H1 (cell line): Measurements from ENCODE around the gene TTC23. TPM values are rescaled to one million over a fixed set of nuclear protein-coding genes. Genes with fewer than 3 reads are reported as not detected.

ENCODE experiments used
- BCL11A ChIP-seq, 2 experiments: IDR thresholded peaks; one replicate each; pipeline ENCODE4 v1.6.1; 2011; ENCODE audit warnings: low read depth in 2 of 2, low read length in 2 of 2, mild to moderate bottlenecking in 2 of 2
- EGR1 ChIP-seq: IDR thresholded peaks from 2 replicates; pipeline ENCODE4 v1.6.1; 2011; ENCODE audit warnings: low read depth, low read length, borderline replicate concordance
- HDAC6 ChIP-seq: IDR thresholded peaks from one replicate; pipeline ENCODE4 v1.7.1; 2012; ENCODE audit warnings: low read depth, mild to moderate bottlenecking, inconsistent platforms, low read length, moderate library complexity
- RBBP5 ChIP-seq: IDR thresholded peaks from 2 replicates; pipeline ENCODE4 v1.7.1; 2012; ENCODE audit warnings: low read depth, mild to moderate bottlenecking, inconsistent platforms, low read length, moderate library complexity, borderline replicate concordance
- SIRT6 ChIP-seq: IDR thresholded peaks from one replicate; pipeline ENCODE4 v1.7.1; 2012; ENCODE audit warnings: low read length, inconsistent platforms
- ZNF274 ChIP-seq: IDR thresholded peaks from 2 replicates; pipeline ENCODE4 v1.7.0; 2012; ENCODE audit warnings: low read length, borderline replicate concordance; ENCODE audit errors: extremely low read depth
- polyA plus RNA-seq, 7 experiments: library from polyadenylated mRNA; depleted of rRNA in 3 of 7; stranded (reverse) in 5 of 7; unstranded in 2 of 7; fragments of >200 nt in 5 of 7; fragments of 200-250 nt in 2 of 7; gene quantifications; 1 replicate in 5 of 7; 2 replicates in 1 of 7; 4 replicates in 1 of 7; pipeline versions ENCODE4 v1.2.1 to v1.2.3, GENCODE V29; 2011 to 2013; ENCODE audit warnings: missing spikeins in 2 of 7, mixed read lengths in 2 of 7
- total RNA-seq: library from RNA; stranded (reverse); fragmentation: NEBNext Ultra II Directional; extraction: Animal tissue kit (Norgen Biotek cat#: 25700); gene quantifications from 2 replicates; pipeline ENCODE4 v1.2.1, GENCODE V29; 2021

TTC23 gene
- total and polyA plus RNA-seq, 2 of the 8 experiments (the other 6 are each of a cell fraction or from before 2014, with no cell fraction given) = 4.8 to 23.0 TPM

DNA sequence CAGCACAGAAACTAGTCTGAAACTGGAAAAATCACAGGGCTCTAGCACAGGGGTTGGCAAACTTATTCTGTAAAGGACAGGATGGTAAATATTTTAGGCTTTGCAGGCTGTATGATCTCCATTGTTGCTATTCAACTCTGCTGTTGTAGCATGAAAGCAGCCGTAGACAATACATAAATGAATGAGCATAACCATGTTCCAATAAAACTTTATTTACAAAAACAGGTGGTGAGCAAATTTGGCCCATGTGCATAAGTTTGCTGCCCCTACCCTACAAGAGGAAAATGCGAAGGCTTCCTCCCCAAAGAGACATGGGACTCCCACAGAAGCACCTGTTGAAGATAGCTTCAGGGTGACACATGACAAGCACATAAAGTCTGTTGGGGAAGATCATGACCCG, 85.3 kb downstream of the TTC23 start (continued):
- TF ChIP-seq SIRT6 (no peak), HDAC6 (no peak), BCL11A (IDR thresholded peaks at IDR 0.05; ENCODE audit: low read depth in 2 of 2, low read length in 2 of 2) (no peak), EGR1 (no peak), RBBP5 (no peak), ZNF274 (no peak)
